HG03159 (cell line): ENCODE results near the gene TP53BP1.
A peak's percentile ranks its signal among the peaks of the same experiment; 100 is the strongest.
"Not testable (repeated sequence)": the region's sequence is repeated elsewhere in the genome, so short reads cannot be mapped to it uniquely, and the experiment has no call there.

Experiments used
- ATAC-seq: cut with Tn5 transposase; IDR thresholded peaks from one replicate; pipeline ENCODE4 v1.9.1; 2021; ENCODE audit warnings: mild to moderate bottlenecking, moderate library complexity; ENCODE audit not compliant: unreplicated experiment

TP53BP1 gene, protein sequence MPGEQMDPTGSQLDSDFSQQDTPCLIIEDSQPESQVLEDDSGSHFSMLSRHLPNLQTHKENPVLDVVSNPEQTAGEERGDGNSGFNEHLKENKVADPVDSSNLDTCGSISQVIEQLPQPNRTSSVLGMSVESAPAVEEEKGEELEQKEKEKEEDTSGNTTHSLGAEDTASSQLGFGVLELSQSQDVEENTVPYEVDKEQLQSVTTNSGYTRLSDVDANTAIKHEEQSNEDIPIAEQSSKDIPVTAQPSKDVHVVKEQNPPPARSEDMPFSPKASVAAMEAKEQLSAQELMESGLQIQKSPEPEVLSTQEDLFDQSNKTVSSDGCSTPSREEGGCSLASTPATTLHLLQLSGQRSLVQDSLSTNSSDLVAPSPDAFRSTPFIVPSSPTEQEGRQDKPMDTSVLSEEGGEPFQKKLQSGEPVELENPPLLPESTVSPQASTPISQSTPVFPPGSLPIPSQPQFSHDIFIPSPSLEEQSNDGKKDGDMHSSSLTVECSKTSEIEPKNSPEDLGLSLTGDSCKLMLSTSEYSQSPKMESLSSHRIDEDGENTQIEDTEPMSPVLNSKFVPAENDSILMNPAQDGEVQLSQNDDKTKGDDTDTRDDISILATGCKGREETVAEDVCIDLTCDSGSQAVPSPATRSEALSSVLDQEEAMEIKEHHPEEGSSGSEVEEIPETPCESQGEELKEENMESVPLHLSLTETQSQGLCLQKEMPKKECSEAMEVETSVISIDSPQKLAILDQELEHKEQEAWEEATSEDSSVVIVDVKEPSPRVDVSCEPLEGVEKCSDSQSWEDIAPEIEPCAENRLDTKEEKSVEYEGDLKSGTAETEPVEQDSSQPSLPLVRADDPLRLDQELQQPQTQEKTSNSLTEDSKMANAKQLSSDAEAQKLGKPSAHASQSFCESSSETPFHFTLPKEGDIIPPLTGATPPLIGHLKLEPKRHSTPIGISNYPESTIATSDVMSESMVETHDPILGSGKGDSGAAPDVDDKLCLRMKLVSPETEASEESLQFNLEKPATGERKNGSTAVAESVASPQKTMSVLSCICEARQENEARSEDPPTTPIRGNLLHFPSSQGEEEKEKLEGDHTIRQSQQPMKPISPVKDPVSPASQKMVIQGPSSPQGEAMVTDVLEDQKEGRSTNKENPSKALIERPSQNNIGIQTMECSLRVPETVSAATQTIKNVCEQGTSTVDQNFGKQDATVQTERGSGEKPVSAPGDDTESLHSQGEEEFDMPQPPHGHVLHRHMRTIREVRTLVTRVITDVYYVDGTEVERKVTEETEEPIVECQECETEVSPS (N-terminal part only)

GRCh38 chr15:43492673-43493601 lies at the start of gene TP53BP1:
Gene TP53BP1, minus strand, starts transcription at chr15:43493156. Its CDS starts 113 bp downstream, at chr15:43493043.
- ATAC-seq: peak; percentile 99

DNA sequence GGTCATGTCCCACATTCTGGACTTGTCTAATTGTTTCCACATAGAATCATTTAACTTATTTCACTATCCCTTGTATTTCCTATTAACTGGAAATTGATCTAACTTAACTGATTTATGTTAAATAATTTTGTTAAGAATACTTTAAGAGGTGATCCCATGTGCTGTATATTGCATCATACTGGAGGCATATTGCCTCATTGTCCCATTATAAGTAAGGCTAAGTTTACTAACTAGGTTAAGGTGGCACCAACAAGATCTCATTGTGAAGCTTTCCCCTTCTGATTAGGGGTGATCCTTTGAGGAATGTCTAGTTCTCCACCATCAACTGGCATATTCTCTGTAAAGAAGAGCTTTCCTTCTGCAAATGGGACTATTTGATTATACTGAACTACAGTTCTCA lies 48.8 kb upstream of the TP53BP1 start:
- ATAC-seq: no peak

DNA sequence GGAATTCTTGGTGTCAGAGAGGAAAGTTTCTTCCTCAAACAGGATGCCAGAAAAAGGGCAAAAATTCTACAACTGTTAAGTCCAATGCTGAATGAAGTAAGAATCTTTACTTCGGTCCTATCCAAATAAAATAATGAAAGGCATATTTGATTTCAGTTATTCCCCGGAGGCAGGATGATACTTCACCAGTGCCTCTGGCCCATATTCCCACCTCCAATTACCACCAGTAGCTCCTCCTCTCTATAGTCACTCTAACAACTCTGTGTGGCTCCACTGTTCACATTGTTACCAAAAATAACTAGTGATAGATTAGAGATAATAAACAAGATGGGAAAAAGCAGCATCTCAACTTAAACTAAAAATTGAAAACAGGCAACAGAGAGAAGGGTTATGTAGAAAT lies 45.1 kb upstream of the TP53BP1 start:
- no peak for ATAC-seq

DNA sequence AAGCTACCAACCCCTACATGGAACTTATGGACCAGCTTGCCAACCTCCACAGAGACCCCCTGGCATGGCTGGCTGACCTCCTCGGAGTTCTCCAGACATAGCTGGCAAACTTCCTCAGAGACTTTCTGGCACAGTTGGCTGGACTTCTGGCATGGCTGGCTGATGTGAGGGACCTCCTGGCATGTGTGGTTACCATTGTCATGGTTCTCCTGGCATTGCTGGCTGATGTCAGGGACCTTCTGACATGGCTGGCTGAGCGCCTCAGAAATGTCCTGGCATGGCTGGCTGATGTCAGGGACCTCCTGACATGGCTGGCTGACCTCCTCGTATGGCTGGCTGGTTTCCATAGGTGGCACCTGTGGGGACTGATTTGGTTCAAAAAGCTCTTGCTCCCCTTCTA lies 41.9 kb upstream of the TP53BP1 start:
- no peak for ATAC-seq

- not testable (repeated sequence) for ATAC-seq
Observed at GRCh38 chr15:43532826-43533225, 39.9 kb upstream of the TP53BP1 start.

DNA sequence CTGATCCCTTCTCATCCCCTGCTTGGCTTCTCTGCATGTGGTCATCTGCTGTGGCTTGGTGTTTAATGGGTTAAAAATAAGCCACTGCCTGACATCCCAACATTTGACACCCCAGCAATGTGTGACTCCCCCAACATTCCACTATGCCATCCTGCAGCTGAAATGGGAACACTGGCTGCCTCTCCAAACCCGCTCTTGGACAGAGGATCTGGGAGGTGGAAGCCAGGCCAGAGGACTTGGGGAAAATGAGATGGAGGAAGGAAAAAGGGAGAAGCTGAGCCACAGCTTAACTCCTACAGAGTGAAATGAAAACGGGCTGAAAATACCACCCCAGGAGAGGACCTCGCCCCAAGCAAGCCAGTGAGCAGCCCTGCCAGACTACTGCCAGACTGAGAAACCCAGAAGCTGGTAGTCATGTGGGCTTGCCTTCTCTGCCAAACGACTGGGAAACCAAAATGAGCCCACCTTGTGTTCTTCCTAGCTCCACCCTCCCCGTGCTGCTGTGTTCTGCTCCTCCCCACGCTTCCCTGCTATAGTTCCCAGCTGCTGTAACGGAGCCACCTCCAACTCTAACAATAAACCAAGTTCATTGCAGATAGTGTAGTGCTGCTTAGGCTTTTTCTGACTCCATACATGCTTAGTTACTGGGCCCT lies 38.2 kb upstream of the TP53BP1 start:
- ATAC-seq: no peak

- no peak for ATAC-seq
Observed at GRCh38 chr15:43529587-43530345, 36.8 kb upstream of the TP53BP1 start.

GRCh38 chr15:43529141-43529540 lies 36.2 kb upstream of the TP53BP1 start:
- ATAC-seq: no peak

- no peak for ATAC-seq
Observed at GRCh38 chr15:43528542-43529007, 35.6 kb upstream of the TP53BP1 start.

GRCh38 chr15:43527802-43528541 lies 35.0 kb upstream of the TP53BP1 start:
- ATAC-seq: no peak

GRCh38 chr15:43527016-43527801 lies 34.3 kb upstream of the TP53BP1 start:
- ATAC-seq: no peak

DNA sequence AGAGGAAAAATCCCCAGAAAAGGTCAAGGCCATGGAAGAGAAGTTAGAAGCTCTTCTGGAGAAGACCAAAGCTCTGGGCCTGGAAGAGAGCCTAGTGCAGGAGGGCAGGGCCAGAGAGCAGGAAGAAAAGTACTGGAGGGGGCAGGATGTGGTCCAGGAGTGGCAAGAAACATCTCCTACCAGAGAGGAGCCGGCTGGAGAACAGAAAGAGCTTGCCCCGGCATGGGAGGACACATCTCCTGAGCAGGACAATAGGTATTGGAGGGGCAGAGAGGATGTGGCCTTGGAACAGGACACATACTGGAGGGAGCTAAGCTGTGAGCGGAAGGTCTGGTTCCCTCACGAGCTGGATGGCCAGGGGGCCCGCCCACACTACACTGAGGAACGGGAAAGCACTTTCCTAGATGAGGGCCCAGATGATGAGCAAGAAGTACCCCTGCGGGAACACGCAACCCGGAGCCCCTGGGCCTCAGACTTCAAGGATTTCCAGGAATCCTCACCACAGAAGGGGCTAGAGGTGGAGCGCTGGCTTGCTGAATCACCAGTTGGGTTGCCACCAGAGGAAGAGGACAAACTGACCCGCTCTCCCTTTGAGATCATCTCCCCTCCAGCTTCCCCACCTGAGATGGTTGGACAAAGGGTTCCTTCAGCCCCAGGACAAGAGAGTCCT lies 33.4 kb upstream of the TP53BP1 start:
- no peak for ATAC-seq

DNA sequence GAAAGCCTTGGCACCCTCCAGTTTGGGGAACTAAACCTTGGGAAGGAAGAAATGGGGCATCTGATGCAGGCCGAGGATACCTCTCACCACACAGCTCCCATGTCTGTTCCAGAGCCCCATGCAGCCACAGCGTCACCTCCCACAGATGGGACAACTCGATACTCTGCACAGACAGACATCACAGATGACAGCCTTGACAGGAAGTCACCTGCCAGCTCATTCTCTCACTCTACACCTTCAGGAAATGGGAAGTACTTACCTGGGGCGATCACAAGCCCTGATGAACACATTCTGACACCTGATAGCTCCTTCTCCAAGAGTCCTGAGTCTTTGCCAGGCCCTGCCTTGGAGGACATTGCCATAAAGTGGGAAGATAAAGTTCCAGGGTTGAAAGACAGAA lies 32.2 kb upstream of the TP53BP1 start:
- ATAC-seq: no peak

DNA sequence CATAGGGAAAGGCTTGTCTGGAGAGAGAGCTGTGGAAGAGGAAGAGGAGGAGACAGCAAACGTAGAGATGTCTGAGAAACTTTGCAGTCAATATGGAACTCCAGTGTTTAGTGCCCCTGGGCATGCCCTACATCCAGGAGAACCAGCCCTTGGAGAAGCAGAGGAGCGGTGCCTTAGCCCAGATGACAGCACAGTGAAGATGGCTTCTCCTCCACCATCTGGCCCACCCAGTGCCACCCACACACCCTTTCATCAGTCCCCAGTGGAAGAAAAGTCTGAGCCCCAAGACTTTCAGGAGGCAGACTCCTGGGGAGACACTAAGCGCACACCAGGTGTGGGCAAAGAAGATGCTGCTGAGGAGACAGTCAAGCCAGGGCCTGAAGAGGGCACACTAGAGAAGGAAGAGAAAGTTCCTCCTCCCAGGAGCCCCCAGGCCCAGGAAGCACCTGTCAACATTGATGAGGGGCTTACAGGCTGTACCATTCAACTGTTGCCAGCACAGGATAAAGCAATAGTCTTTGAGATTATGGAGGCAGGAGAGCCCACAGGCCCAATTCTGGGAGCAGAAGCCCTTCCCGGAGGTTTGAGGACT lies 31.4 kb upstream of the TP53BP1 start:
- no peak for ATAC-seq

- no peak for ATAC-seq
Observed at GRCh38 chr15:43523646-43524045, 30.7 kb upstream of the TP53BP1 start.

DNA sequence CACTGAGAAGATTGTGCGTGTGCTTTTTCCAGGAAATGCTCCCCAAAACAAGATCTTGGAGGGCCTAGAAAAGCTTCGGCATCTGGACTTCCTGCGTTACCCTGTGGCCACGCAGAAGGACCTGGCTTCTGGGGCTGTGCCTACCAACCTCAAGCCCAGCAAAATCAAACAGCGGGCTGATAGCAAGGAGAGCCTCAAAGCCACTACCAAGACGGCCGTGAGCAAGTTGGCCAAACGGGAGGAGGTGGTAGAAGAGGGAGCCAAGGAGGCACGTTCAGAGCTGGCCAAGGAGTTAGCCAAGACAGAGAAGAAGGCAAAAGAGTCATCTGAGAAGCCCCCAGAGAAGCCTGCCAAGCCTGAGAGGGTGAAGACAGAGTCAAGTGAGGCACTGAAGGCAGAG lies 29.3 kb upstream of the TP53BP1 start:
- no peak for ATAC-seq
